PC-3 (cell line): Measurements from ENCODE around the gene A3GALT2. TPM values are rescaled to one million over a fixed set of nuclear protein-coding genes. Genes with fewer than 3 reads are reported as not detected.

Experiments used
- ATAC-seq: fragments of 200-7000 bp; cut with Tn5 transposase; 2 replicates; pipeline ENCODE4 v1.9.1; 2020; ENCODE audit warnings: mild to moderate bottlenecking, moderate library complexity
- BruUV-seq: library from RNA; stranded (reverse); fragments of 400-500 nt; replicated peaks from 2 replicates; lab custom pipeline; 2021; lab: Mats Ljungman, UMichigan
- CTCF ChIA-PET: fragments of 300-600 bp; sonication (Branson Sonifier 250); formaldehyde crosslinking; loops from one replicate; lab custom pipeline; 2022; ENCODE audit warnings: antibody characterized with exemption; lab: Charles Lee
- POLR2A ChIA-PET: fragments of 300-600 bp; sonication (Branson Sonifier 250); formaldehyde crosslinking; loops from one replicate; lab custom pipeline; 2022; ENCODE audit warnings: antibody characterized with exemption; ENCODE audit not compliant: unreplicated experiment; lab: Charles Lee
- DNase-seq: peaks from one replicate; pipeline ENCODE4 v3.0.0-alpha.2; 2015
- H2AFZ ChIP-seq: fragments of 300-600 bp; sonication (generic); 2 replicates; pipeline ENCODE4 v1.6.0; 2016; ENCODE audit warnings: antibody characterized with exemption, low read length
- H3F3A ChIP-seq: fragments of 300-600 bp; sonication (generic); one replicate; pipeline ENCODE4 v1.6.0; 2017; ENCODE audit warnings: antibody characterized with exemption, low read length, control low read depth, mild to moderate bottlenecking; ENCODE audit not compliant: unreplicated experiment
- H3K27ac ChIP-seq: fragments of 300-600 bp; sonication (generic); 2 replicates; pipeline ENCODE4 v1.5.1; 2016; ENCODE audit warnings: mild to moderate bottlenecking, low read length
- H3K27me3 ChIP-seq: fragments of 300-600 bp; sonication (generic); 2 replicates; pipeline ENCODE4 v1.6.1; 2016; ENCODE audit warnings: low read length, mixed read lengths
- H3K36me3 ChIP-seq: fragments of 300-600 bp; sonication (generic); 2 replicates; pipeline ENCODE4 v1.6.1; 2016; ENCODE audit warnings: low read depth, mixed run types, low read length, mixed read lengths
- H3K4me1 ChIP-seq: fragments of 300-600 bp; sonication (generic); 2 replicates; pipeline ENCODE4 v1.5.1; 2016; ENCODE audit warnings: low read length; ENCODE audit not compliant: insufficient read depth
- H3K4me2 ChIP-seq: fragments of 300-600 bp; sonication (generic); 2 replicates; pipeline ENCODE4 v1.6.0; 2016; ENCODE audit warnings: low read length
- H3K4me3 ChIP-seq: fragments of 300-600 bp; sonication (generic); 2 replicates; pipeline ENCODE4 v1.5.1; 2016; ENCODE audit warnings: mild to moderate bottlenecking, low read length, mixed read lengths
- H3K79me2 ChIP-seq: fragments of 300-600 bp; sonication (generic); 2 replicates; pipeline ENCODE4 v1.6.1; 2017; ENCODE audit warnings: low read length, mixed read lengths
- H3K9ac ChIP-seq: fragments of 300-600 bp; sonication (generic); 2 replicates; pipeline ENCODE4 v1.6.0; 2016; ENCODE audit warnings: mild to moderate bottlenecking, low read length
- H3K9me2 ChIP-seq: fragments of 300-600 bp; sonication (generic); replicated peaks from 2 replicates; pipeline ENCODE4 v1.6.1; 2016; ENCODE audit warnings: mixed run types, low read length, mixed read lengths
- H3K9me3 ChIP-seq: fragments of 300-600 bp; sonication (generic); 2 replicates; pipeline ENCODE4 v1.6.1; 2016; ENCODE audit warnings: low read length, mixed read lengths
- H4K20me1 ChIP-seq: fragments of 300-600 bp; sonication (generic); 2 replicates; pipeline ENCODE4 v1.6.1; 2016; ENCODE audit warnings: low read length, mixed read lengths
- EZH2 ChIP-seq: fragments of 300-600 bp; sonication (generic); IDR thresholded peaks from one replicate; pipeline ENCODE4 v1.6.1; 2017; ENCODE audit warnings: antibody characterized with exemption, mild to moderate bottlenecking, low read length; ENCODE audit not compliant: unreplicated experiment
- EZH2phosphoT487 ChIP-seq: fragments of 300-600 bp; sonication (generic); IDR thresholded peaks from 2 replicates; pipeline ENCODE4 v1.6.1; 2018; ENCODE audit warnings: mild to moderate bottlenecking, antibody characterized with exemption, low read length, borderline replicate concordance
- intact Hi-C: fragments of 100-400 bp; cut with micrococcal nuclease; formaldehyde crosslinking; loops from 2 replicates; pipeline ENCODE4 v1.9.0; 2023
- total RNA-seq: library from RNA; depleted of rRNA; stranded (reverse); fragments of >200 nt; gene quantifications from 2 replicates; pipeline ENCODE4 v1.2.3, GENCODE V29; 2014
- TF ChIP-seq, protein P1 (sequence below): fragments of 300-600 bp; sonication (generic); conservative IDR thresholded peaks from 2 replicates; pipeline ENCODE4 v1.5.1; 2017; ENCODE audit warnings: antibody characterized with exemption, low read depth, mild to moderate bottlenecking, low read length

A3GALT2 gene
- total RNA-seq, 1 experiment from 2014 or later, result not detected

DNA sequence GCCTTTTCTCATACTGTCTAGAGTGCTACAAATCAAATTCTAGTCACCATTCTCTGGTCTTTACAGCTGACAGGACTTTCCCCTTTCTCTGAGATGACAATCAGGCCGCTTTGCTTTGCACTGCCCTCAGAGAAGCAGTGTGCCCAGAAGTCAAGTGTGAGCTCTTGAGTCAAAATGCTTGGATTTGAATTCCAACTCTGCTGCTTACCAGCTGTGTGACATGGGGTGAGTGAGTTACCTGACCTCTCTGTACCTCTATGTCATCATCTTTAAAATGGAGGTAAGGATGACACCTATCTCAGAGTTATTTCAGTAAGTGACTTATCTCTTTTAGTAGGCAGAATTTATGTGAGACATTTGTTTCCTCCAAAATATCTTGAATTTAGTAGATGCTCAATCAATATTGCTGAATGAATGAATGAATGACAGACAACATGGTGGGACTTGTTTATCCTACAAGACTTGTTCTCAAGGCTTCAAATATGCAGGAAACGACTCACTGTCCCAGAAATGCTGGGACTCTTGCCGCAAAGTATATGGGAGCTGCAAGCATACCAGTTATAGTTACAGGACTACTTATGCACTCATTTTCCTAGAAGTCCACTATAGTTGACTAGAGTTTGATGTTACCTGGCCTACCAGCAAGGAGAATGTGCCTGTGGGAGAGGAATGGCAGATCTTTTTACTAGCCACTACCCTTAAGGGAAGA is 38.1 kb upstream of the A3GALT2 start:
- H2AFZ ChIP-seq, result no peak overlapping the region
- intact Hi-C loops, result no loop called here
- no peak overlapping the region for H3K4me3 ChIP-seq
- no peak overlapping the region for H3K9ac ChIP-seq
- H3K9me3 ChIP-seq, result no peaks in the 10 kb centered on the region
- H3K27me3 ChIP-seq, result no peaks in the 10 kb centered on the region
- no peaks in the 10 kb centered on the region for H3K79me2 ChIP-seq
- CTCF ChIA-PET, result no interaction called here
- peak; percentile 23 for DNase-seq
- no peaks in the 10 kb centered on the region for H3K4me1 ChIP-seq
- H3F3A ChIP-seq, result no peaks in the 10 kb centered on the region
- H3K36me3 ChIP-seq, result peaks cover 33% of the 10 kb centered on the region; the same call in 1 of the 2 replicates
- no peaks in the 10 kb centered on the region for H4K20me1 ChIP-seq
- no TSS peak for BruUV-seq
- no peak overlapping the region for H3K27ac ChIP-seq
- TF ChIP-seq EZH2phosphoT487 (no peak), EZH2 (no peak)
- TF ChIP-seq, protein P1, sequence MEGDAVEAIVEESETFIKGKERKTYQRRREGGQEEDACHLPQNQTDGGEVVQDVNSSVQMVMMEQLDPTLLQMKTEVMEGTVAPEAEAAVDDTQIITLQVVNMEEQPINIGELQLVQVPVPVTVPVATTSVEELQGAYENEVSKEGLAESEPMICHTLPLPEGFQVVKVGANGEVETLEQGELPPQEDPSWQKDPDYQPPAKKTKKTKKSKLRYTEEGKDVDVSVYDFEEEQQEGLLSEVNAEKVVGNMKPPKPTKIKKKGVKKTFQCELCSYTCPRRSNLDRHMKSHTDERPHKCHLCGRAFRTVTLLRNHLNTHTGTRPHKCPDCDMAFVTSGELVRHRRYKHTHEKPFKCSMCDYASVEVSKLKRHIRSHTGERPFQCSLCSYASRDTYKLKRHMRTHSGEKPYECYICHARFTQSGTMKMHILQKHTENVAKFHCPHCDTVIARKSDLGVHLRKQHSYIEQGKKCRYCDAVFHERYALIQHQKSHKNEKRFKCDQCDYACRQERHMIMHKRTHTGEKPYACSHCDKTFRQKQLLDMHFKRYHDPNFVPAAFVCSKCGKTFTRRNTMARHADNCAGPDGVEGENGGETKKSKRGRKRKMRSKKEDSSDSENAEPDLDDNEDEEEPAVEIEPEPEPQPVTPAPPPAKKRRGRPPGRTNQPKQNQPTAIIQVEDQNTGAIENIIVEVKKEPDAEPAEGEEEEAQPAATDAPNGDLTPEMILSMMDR, result no peak
- H3K9me2 ChIP-seq, result no peaks in the 10 kb centered on the region
- ATAC-seq, result 0 out of 2 replicates have a peak, but pooled peaks have one; percentile 12
- no peak overlapping the region for H3K4me2 ChIP-seq
- POLR2A ChIA-PET, result no interaction called here

DNA sequence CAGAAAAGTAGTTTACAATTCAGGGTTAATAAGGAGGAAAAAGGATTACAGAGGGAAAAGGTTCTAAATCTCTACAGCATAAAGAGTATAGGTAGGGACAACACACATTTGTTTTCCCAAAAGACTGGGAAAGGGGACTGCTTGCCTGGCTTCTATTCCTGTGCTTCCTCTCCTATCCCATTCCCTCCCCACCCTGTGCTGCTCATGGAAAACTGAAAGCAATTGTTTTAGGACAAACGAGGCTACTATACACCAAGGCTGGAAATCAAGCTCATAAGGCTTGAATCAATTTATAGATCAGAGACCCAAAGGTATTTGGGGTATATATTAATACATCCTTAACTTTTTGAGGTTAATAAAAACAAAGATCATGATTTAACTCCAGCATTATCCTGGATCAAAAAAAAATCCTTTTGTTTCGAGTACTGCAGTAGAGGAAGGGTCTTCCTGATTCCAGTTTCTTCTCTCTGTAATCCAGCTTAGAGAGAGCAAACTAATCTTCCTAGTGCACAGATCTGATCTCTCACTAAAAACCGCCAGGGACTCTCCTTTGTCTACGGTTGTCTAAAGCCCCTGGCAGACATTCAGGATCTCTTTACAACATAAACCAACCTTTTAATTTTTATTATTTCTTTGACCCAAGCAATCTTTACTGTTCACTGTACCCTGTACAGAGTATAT is 37.4 kb upstream of the A3GALT2 start:
- no peak overlapping the region for H3K4me3 ChIP-seq
- H3K4me2 ChIP-seq, result no peak overlapping the region
- DNase-seq (no peak), ATAC-seq (no peak)
- H3F3A ChIP-seq, result no peaks in the 10 kb centered on the region
- no peak overlapping the region for H3K27ac ChIP-seq
- no peak overlapping the region for H3K9ac ChIP-seq
- ChIA-PET CTCF (no interaction called here), POLR2A (no interaction called here)
- no peak for TF ChIP-seq EZH2
- no peak for TF ChIP-seq EZH2phosphoT487
- TF ChIP-seq, protein P1, result no peak
- H3K36me3 ChIP-seq, result peaks cover 31% of the 10 kb centered on the region; the same call in 1 of the 2 replicates
- H3K9me3 ChIP-seq, result no peaks in the 10 kb centered on the region
- BruUV-seq, result no TSS peak
- H4K20me1 ChIP-seq, result no peaks in the 10 kb centered on the region
- H2AFZ ChIP-seq, result no peak overlapping the region
- intact Hi-C loops, result no loop called here
- no peaks in the 10 kb centered on the region for H3K4me1 ChIP-seq
- no peaks in the 10 kb centered on the region for H3K79me2 ChIP-seq
- H3K27me3 ChIP-seq, result no peaks in the 10 kb centered on the region
- no peaks in the 10 kb centered on the region for H3K9me2 ChIP-seq

DNA sequence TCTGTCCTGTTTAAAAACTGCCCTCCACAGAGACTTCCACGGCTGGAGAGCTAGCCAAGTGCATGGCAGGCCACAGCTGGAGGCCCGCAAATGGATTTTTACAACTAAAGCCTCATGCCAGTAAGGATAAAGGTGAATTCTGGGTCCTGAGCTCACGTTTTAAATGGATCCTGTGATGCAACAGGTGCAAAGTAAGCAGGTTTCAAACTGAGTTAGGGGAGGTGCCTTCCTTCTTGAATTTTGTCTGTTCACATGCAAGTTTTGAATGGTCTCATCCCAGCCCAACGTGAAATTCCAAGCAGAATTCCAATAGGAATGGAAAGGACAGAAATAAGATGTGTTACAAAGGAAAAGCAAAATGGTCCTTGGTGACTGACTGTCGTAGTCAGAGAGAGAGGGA is 36.2 kb upstream of the A3GALT2 start:
- intact Hi-C loops, result no loop called here
- Histone ChIP-seq H3K4me3 (no peak overlapping the region), H3K9me3 (no peaks in the 10 kb centered on the region), H3K9ac (no peak overlapping the region), H3K27ac (no peak overlapping the region), H3K27me3 (no peaks in the 10 kb centered on the region), H3F3A (no peaks in the 10 kb centered on the region), H3K4me1 (peaks cover 7% of the 10 kb centered on the region), H2AFZ (no peak overlapping the region), H3K9me2 (no peaks in the 10 kb centered on the region), H3K36me3 (peaks cover 29% of the 10 kb centered on the region; the same call in 1 of the 2 replicates), H3K79me2 (peaks cover 1% of the 10 kb centered on the region; the same call in 1 of the 2 replicates), H3K4me2 (no peak overlapping the region), H4K20me1 (no peaks in the 10 kb centered on the region)
- TF ChIP-seq EZH2phosphoT487 (no peak), EZH2 (no peak)
- TF ChIP-seq, protein P1, result no peak
- ATAC-seq (no peak), DNase-seq (no peak)
- ChIA-PET CTCF (no interaction called here), POLR2A (no interaction called here)
- no TSS peak for BruUV-seq
